ENCODE measurements around the gene AFAP1L2. TPM values are rescaled to one million over a fixed set of nuclear protein-coding genes. Genes with fewer than 3 reads are reported as not detected.

The AFAP1L2 gene
- total and polyA plus RNA-seq, 2 experiments from 2014 or later: 0.75 to 3.8 TPM

DNA sequence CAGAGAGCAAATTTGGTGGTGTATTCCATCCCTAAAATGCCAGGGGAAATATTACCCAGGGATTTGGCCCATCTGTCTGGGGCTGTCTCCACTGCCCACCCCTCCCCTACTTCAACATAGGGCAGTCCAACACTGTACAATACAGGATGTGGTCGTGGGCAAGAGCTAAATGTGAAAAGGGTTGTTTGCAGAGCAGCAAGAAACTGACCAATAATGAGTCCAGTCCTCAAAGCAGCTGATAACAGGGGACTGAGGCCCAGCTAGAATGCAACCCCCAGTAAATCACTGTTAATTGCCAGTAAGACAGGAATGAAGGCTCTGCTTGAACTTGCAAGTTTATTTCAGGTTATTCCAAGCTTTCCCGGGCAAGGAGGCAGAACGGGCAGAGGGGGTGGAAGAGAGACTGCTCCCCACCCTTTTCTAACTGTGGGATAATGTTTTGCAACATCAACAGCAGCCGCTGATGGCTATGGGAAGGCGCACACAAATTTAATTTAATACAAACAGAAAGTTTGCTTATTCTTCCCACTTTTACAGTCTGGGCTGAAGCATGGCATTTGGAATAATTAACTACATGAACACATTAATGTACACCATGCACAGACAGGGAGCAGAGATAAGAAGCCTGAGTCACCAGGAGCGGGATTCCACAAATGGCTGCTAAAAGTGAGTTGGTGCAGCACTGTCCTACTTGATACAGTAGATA lies 36.8 kb downstream of the AFAP1L2 start:
- Histone ChIP-seq H3K4me1 (ENCODE audit: low read depth) (peaks cover 19% of the 10 kb centered on the region), H3K27ac (peak overlapping the region; percentile 25), H3K9me3 (ENCODE audit: low read depth) (no peaks in the 10 kb centered on the region), H3K36me3 (no peaks in the 10 kb centered on the region), H3K27me3 (no peaks in the 10 kb centered on the region), H3K4me3 (no peak overlapping the region)
- TF ChIP-seq, protein P1, sequence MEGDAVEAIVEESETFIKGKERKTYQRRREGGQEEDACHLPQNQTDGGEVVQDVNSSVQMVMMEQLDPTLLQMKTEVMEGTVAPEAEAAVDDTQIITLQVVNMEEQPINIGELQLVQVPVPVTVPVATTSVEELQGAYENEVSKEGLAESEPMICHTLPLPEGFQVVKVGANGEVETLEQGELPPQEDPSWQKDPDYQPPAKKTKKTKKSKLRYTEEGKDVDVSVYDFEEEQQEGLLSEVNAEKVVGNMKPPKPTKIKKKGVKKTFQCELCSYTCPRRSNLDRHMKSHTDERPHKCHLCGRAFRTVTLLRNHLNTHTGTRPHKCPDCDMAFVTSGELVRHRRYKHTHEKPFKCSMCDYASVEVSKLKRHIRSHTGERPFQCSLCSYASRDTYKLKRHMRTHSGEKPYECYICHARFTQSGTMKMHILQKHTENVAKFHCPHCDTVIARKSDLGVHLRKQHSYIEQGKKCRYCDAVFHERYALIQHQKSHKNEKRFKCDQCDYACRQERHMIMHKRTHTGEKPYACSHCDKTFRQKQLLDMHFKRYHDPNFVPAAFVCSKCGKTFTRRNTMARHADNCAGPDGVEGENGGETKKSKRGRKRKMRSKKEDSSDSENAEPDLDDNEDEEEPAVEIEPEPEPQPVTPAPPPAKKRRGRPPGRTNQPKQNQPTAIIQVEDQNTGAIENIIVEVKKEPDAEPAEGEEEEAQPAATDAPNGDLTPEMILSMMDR (IDR thresholded peaks at IDR 0.05; ENCODE audit: low read depth, low read length): no peak
- DNase-seq (ENCODE audit: low read depth in 1 of 2, low spot score in 1 of 2): peak in 1 of 2 donors; percentile 41

DNA sequence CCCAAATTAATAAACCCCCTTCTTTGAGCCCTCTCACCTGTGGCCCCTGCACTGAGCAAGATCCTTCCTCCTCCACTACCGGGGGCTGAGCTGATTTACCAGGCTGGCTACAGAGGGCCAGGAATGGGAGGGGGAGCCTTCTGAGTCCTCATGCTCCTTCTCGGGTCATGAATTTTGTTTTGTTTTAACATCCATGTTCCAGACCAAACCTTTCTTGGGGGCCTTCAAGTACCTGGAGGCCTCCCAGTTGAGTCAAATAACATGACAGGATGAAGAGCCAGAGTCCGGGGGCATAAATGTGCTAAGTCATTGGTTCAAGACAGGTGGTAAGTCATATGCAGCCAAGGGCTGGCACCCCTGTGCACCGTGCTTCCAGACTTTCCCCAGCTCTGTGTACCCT lies 39.6 kb downstream of the AFAP1L2 start:
- DNase-seq (ENCODE audit: low read depth in 1 of 2, low spot score in 1 of 2): no peak
- peaks cover 7% of the 10 kb centered on the region for H3K4me1 ChIP-seq (ENCODE audit: low read depth)
- no peaks in the 10 kb centered on the region for H3K9me3 ChIP-seq (ENCODE audit: low read depth)
- TF ChIP-seq, protein P1 (IDR thresholded peaks at IDR 0.05; ENCODE audit: low read depth, low read length): no peak
- no peak overlapping the region for H3K27ac ChIP-seq
- H3K36me3 ChIP-seq: no peaks in the 10 kb centered on the region
- H3K4me3 ChIP-seq: no peak overlapping the region
- H3K27me3 ChIP-seq: no peaks in the 10 kb centered on the region

DNA sequence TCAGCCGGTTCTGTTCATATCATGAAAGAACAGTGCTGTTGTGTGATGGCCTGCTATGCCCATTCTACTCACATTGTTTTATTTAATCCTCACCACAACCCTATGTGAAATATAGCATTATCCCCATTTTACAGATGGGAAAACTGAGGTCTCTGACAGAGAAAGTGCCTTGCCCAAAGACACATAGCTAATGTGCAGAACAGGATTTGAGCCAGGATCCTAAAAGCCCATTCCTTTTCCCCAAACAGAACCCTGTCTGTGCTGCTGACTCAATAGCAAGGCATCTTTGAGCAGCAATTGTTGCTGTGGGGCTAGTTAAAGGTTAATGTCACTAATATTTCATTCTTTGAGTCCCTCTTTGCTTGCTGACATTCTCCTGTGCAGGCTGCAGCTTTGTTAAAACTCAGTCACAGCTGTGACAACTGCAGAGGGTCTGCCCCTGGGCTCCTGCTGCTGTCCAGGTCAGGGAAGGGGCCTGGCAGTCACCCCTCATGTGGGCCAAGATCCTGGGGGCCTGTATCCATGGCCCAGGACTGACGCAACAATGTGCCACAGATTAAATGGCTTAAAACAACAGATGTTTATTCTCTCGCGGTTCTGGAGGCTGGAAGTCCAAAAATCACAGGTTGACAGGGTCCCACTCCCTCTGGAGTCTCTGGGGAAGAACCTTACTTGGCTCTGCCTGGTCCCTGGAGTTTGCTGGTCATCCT lies 40.4 kb downstream of the AFAP1L2 start:
- Histone ChIP-seq H3K27me3 (no peaks in the 10 kb centered on the region), H3K4me1 (ENCODE audit: low read depth) (peaks cover 6% of the 10 kb centered on the region), H3K36me3 (no peaks in the 10 kb centered on the region), H3K4me3 (no peak overlapping the region), H3K9me3 (ENCODE audit: low read depth) (no peaks in the 10 kb centered on the region), H3K27ac (no peak overlapping the region)
- TF ChIP-seq, protein P1 (IDR thresholded peaks at IDR 0.05; ENCODE audit: low read depth, low read length): no peak
- DNase-seq (ENCODE audit: low read depth in 1 of 2, low spot score in 1 of 2): no peak

DNA sequence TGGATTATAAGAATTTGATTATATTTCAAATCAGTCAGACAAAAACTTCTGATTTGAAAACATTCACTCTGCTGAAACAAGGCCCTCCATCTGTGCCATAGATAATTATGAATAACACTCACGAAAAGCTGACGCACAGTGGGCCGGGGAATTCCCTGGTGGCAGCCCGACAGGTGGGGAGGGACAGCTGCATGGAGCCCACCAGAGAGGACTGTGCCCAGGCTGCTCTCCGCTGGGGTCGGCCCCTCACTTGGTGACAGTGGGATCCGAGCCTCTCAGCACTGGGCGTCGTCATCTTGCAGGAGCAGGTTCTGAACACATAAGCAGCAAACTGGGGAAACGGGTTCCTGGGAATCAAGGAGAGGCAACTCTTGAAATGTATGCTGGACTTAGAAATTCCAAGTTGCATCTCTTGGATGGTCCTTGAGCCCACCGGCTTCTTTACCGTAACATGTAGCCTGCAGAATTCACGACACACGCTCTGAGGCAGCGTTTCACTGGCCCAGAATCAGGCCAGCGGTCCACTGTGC lies 41.4 kb downstream of the AFAP1L2 start:
- Histone ChIP-seq H3K36me3 (no peaks in the 10 kb centered on the region), H3K4me3 (no peak overlapping the region), H3K9me3 (ENCODE audit: low read depth) (no peaks in the 10 kb centered on the region), H3K27me3 (no peaks in the 10 kb centered on the region), H3K4me1 (ENCODE audit: low read depth) (peaks cover 6% of the 10 kb centered on the region), H3K27ac (no peak overlapping the region)
- TF ChIP-seq, protein P1 (IDR thresholded peaks at IDR 0.05; ENCODE audit: low read depth, low read length): no peak
- DNase-seq (ENCODE audit: low read depth in 1 of 2, low spot score in 1 of 2): no peak

DNA sequence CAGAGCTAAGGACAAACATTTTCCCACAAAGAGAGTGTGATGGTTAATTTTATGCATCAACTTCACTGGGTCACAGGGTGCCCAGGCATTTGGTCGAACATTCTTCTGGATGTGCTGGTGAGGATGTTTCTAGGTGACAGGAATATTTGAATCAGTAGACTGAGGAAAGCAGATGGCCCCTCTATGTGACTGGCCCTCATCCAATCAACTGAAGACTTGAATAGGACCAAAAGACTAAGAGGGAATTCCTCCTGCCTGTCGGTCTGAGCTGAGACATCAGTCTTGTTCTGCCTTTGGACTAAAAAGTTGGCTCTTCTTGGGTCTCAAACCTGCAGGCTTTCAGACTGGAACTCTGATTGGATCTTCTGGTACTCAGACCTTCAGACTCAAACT lies 44.4 kb downstream of the AFAP1L2 start:
- no peaks in the 10 kb centered on the region for H3K36me3 ChIP-seq
- H3K27ac ChIP-seq: no peak overlapping the region
- no peaks in the 10 kb centered on the region for H3K9me3 ChIP-seq (ENCODE audit: low read depth)
- TF ChIP-seq, protein P1 (IDR thresholded peaks at IDR 0.05; ENCODE audit: low read depth, low read length): no peak
- DNase-seq (ENCODE audit: low read depth in 1 of 2, low spot score in 1 of 2): no peak
- H3K27me3 ChIP-seq: no peaks in the 10 kb centered on the region
- H3K4me3 ChIP-seq: no peak overlapping the region
- H3K4me1 ChIP-seq (ENCODE audit: low read depth): peaks cover 10% of the 10 kb centered on the region

Data from cardiac muscle cell (in vitro differentiated cells and primary cell).